K562 (cell line): Measurements from ENCODE around the gene CRADD. TPM values are rescaled to one million over a fixed set of nuclear protein-coding genes. Genes with fewer than 3 reads are reported as not detected.

Source experiments
- BRD9 ChIP-seq: fragments of 450-650 bp; IDR thresholded peaks from 2 replicates; pipeline ENCODE4 v1.6.1; 2018; ENCODE audit warnings: low read depth; ENCODE audit not compliant: partially characterized antibody
- CCNT2 ChIP-seq: IDR thresholded peaks from 2 replicates; pipeline ENCODE4 v1.6.1; 2011; ENCODE audit warnings: borderline replicate concordance, low read depth, mild to moderate bottlenecking, moderate library complexity, mixed read lengths, low read length; ENCODE audit not compliant: insufficient read length; ENCODE audit errors: extremely low read depth
- ERF ChIP-seq: fragments of 450-650 bp; formaldehyde crosslinking; IDR thresholded peaks from 2 replicates; pipeline ENCODE4 v1.4.0; 2020; ENCODE audit warnings: mild to moderate bottlenecking, mixed read lengths
- JUND ChIP-seq, 2 experiments: IDR thresholded peaks; 2 replicates in 1 of 2; 3 replicates in 1 of 2; pipeline ENCODE4 v1.6.1; 2011; ENCODE audit warnings: borderline replicate concordance in 2 of 2, low read depth in 2 of 2, low read length in 2 of 2, improper control_type of control experiment in 1 of 2, missing biosample characterization in 1 of 2, missing genetic modification characterization in 1 of 2, missing genetic modification reagents in 1 of 2
- KDM5B ChIP-seq: fragments of 200-600 bp; sonication (generic); IDR thresholded peaks from 2 replicates; pipeline ENCODE4 v1.6.1; 2012; ENCODE audit warnings: low read depth, mild to moderate bottlenecking, moderate library complexity, low read length, control low read depth, inconsistent platforms; ENCODE audit not compliant: insufficient replicate concordance
- MYBL2 ChIP-seq, 2 experiments: fragments of 450-650 bp in 1 of 2; sonication (generic) in 1 of 2; formaldehyde crosslinking in 1 of 2; IDR thresholded peaks; 2 replicates each; pipeline versions ENCODE4 v1.6.1 to v1.8.1; 2017 to 2022; ENCODE audit warnings: borderline replicate concordance in 1 of 2, inconsistent platforms in 1 of 2, low read depth in 1 of 2, mild to moderate bottlenecking in 1 of 2, missing genetic modification reagents in 1 of 2, moderate library complexity in 1 of 2
- NRF1 ChIP-seq, 2 experiments: fragments of 450-650 bp; IDR thresholded peaks in 1 of 2; conservative IDR thresholded peaks in 1 of 2; 2 replicates each; pipeline ENCODE4 v1.6.1; 2014; ENCODE audit warnings: mild to moderate bottlenecking in 2 of 2
- PRPF4 ChIP-seq: fragments of 200-400 bp; formaldehyde crosslinking; IDR thresholded peaks from one replicate; pipeline ENCODE4 v1.6.1; 2017; ENCODE audit warnings: low read length, low read depth, mild to moderate bottlenecking; ENCODE audit not compliant: insufficient read depth, poor library complexity, severe bottlenecking
- RHOXF2B ChIP-seq: fragments of 250-450 bp; sonication (Bioruptor Pico); conservative IDR thresholded peaks from 2 replicates; pipeline ENCODE4 v1.5.1; 2021
- TBL1XR1 ChIP-seq, 2 experiments: IDR thresholded peaks; 2 replicates each; pipeline ENCODE4 v1.6.1; 2012; ENCODE audit warnings: improper control_type of control experiment in 2 of 2, low read length in 2 of 2, mild to moderate bottlenecking in 1 of 2
- TSC22D4 ChIP-seq: fragments of 450-650 bp; IDR thresholded peaks from 2 replicates; pipeline ENCODE4 v1.6.1; 2016; ENCODE audit warnings: missing genetic modification characterization, missing biosample characterization, control low read depth
- ZBTB17 ChIP-seq: fragments of 450-650 bp; formaldehyde crosslinking; IDR thresholded peaks from 2 replicates; pipeline ENCODE4 v1.4.0; 2020; ENCODE audit warnings: mild to moderate bottlenecking
- ZC3H11A ChIP-seq: IDR thresholded peaks from 2 replicates; pipeline ENCODE4 v1.6.1; 2012; ENCODE audit warnings: low read depth, low read length, improper control_type of control experiment
- ZNF707 ChIP-seq: fragments of 250-450 bp; sonication (Bioruptor Pico); conservative IDR thresholded peaks from 2 replicates; pipeline ENCODE4 v1.8.0; 2022; ENCODE audit warnings: inconsistent platforms, mild to moderate bottlenecking, moderate library complexity
- polyA plus RNA-seq, 8 experiments: library from polyadenylated mRNA; depleted of rRNA in 4 of 8; stranded (reverse) in 5 of 8; unstranded in 3 of 8; fragments of >200 nt; fragmentation: Nextera tagmentation in 2 of 8; fragmentation: Illumina TruSeq in 1 of 8; extraction: Ambion mirVana in 2 of 8; extraction: Trizol in 1 of 8; gene quantifications; 2 replicates each; pipeline versions ENCODE4 v1.2.1 to v1.2.3, GENCODE V29; 2011 to 2014; ENCODE audit warnings: inconsistent platforms in 1 of 8, missing spikeins in 1 of 8
- total RNA-seq, 7 experiments: library from RNA; depleted of rRNA in 6 of 7; stranded (reverse); fragments of >200 nt in 6 of 7; fragmentation: Illumina TruSeq in 2 of 7; extraction: Trizol in 2 of 7; gene quantifications; 2 replicates each; pipeline versions ENCODE4 v1.2.1 to v1.2.3, GENCODE V29; 2011 to 2021; ENCODE audit warnings: low replicate concordance in 1 of 7
- TF ChIP-seq, protein P1 (sequence below): fragments of 250-450 bp; sonication (Bioruptor Pico); IDR thresholded peaks from 2 replicates; pipeline ENCODE4 v1.5.0; 2021
- TF ChIP-seq, protein P2 (sequence below), 2 experiments: fragments of 450-650 bp; formaldehyde crosslinking in 1 of 2; IDR thresholded peaks; 2 replicates each; pipeline versions ENCODE4 v1.4.0 to v1.6.1; 2014 to 2020; ENCODE audit warnings: mild to moderate bottlenecking in 2 of 2, borderline replicate concordance in 1 of 2, low read depth in 1 of 2

Gene CRADD
- total and polyA plus RNA-seq, 9 of the 15 experiments (the other 6 are each of a cell fraction or from before 2014, with no cell fraction given): 20.5 to 41.1 (median 25.9) TPM

DNA sequence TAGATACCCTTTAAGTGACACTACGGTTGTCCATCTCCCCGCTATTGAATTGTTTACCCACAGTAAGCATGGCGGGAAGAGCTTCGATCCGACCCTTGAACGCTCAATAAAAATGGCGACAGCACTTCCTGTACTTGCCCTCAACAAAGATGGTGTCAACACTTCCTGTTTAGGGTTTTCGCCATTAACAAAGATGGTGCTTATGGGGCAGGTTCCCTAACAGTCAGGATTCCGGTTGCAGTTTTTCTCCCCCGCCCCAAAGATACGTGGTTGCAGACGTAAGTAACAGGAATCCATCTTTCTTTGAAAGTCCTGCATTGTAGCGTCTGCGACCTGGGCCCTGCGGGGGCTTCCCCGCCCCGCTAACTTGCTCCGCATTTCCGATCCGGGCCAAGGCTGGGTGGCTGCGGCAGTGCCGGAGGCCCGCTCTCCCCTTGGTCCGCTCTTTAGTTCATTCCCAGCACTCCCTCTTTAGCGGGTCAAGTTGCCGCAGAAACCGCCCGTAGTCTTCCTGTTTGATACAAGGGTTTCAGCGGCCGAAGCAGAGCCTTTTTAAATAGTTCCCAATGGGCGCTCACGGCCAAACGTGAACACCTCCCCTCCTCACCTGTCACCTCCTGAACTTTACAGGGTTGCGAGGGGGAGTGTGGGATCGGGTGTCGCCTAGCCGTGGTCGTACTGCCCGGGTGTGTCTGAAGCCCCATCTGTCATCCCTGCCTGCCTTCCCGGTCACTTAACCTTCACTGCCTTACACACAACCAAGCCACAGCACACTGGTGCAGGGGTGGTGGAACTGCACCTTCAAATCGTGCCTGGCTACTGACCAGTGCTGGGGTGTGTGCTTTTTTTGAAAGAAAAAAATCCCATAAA, at the start of gene CRADD (continued):
- TF ChIP-seq CCNT2: no peak
- no peak for TF ChIP-seq PRPF4
- no peak for TF ChIP-seq ERF (CRISPR knock-in tag)
- TF ChIP-seq TBL1XR1 (IDR thresholded peaks at IDR 0.05; ENCODE audit: low read length in 2 of 2): no peak; a peak in 1 of 4 replicates
- TF ChIP-seq, protein P1, sequence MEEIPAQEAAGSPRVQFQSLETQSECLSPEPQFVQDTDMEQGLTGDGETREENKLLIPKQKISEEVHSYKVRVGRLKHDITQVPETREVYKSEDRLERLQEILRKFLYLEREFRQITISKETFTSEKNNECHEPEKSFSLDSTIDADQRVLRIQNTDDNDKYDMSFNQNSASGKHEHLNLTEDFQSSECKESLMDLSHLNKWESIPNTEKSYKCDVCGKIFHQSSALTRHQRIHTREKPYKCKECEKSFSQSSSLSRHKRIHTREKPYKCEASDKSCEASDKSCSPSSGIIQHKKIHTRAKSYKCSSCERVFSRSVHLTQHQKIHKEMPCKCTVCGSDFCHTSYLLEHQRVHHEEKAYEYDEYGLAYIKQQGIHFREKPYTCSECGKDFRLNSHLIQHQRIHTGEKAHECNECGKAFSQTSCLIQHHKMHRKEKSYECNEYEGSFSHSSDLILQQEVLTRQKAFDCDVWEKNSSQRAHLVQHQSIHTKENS (CRISPR knock-in tag): no peak
- TF ChIP-seq JUND (IDR thresholded peaks at IDR 0.05; ENCODE audit: borderline replicate concordance, low read depth, low read length): peak; percentile 53; the same call in 1 of the 2 replicates
- TF ChIP-seq JUND (tag; IDR thresholded peaks at IDR 0.05; ENCODE audit: borderline replicate concordance, low read depth, low read length): no peak; the same call in 2 of the 3 replicates
- no peak for TF ChIP-seq RHOXF2B
- TF ChIP-seq MYBL2 (IDR thresholded peaks at IDR 0.05; ENCODE audit: low read depth): peak; percentile 69
- no peak for TF ChIP-seq MYBL2 (CRISPR knock-in tag; IDR thresholded peaks at IDR 0.05; ENCODE audit: borderline replicate concordance)
- TF ChIP-seq KDM5B: peak; percentile 90
- TF ChIP-seq ZBTB17 (CRISPR knock-in tag): peak; percentile 18; the same call in 1 of the 2 replicates
- TF ChIP-seq ZC3H11A: no peak
- TF ChIP-seq BRD9: no peak
- TF ChIP-seq, protein P2, sequence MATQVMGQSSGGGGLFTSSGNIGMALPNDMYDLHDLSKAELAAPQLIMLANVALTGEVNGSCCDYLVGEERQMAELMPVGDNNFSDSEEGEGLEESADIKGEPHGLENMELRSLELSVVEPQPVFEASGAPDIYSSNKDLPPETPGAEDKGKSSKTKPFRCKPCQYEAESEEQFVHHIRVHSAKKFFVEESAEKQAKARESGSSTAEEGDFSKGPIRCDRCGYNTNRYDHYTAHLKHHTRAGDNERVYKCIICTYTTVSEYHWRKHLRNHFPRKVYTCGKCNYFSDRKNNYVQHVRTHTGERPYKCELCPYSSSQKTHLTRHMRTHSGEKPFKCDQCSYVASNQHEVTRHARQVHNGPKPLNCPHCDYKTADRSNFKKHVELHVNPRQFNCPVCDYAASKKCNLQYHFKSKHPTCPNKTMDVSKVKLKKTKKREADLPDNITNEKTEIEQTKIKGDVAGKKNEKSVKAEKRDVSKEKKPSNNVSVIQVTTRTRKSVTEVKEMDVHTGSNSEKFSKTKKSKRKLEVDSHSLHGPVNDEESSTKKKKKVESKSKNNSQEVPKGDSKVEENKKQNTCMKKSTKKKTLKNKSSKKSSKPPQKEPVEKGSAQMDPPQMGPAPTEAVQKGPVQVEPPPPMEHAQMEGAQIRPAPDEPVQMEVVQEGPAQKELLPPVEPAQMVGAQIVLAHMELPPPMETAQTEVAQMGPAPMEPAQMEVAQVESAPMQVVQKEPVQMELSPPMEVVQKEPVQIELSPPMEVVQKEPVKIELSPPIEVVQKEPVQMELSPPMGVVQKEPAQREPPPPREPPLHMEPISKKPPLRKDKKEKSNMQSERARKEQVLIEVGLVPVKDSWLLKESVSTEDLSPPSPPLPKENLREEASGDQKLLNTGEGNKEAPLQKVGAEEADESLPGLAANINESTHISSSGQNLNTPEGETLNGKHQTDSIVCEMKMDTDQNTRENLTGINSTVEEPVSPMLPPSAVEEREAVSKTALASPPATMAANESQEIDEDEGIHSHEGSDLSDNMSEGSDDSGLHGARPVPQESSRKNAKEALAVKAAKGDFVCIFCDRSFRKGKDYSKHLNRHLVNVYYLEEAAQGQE (IDR thresholded peaks at IDR 0.05; ENCODE audit: borderline replicate concordance): no peak
- TF ChIP-seq, protein P2 (CRISPR knock-in tag; IDR thresholded peaks at IDR 0.05; ENCODE audit: low read depth): no peak
- TF ChIP-seq TSC22D4 (tag): no peak
- no peak for TF ChIP-seq NRF1 (conservative IDR thresholded peaks at IDR 0.05 in 1 of 2, IDR thresholded peaks at IDR 0.05 in 1 of 2)
- no peak for TF ChIP-seq ZNF707 (CRISPR knock-in tag)
